Left ventricle myocardium inferior (tissue), 1 donor: Measurements from ENCODE around the gene NHS. TPM values are rescaled to one million over a fixed set of nuclear protein-coding genes. Genes with fewer than 3 reads are reported as not detected.

Experiments used
- DNase-seq: peaks from one replicate; pipeline ENCODE4 v3.0.0-alpha.2; 2020
- H3K27ac ChIP-seq: fragments of 200-600 bp; replicated peaks from 2 replicates; pipeline ENCODE4 v1.8.0; 2021
- H3K27me3 ChIP-seq: fragments of 200-600 bp; 2 replicates; pipeline ENCODE4 v1.8.0; 2021; ENCODE audit warnings: low read depth
- H3K36me3 ChIP-seq: fragments of 200-600 bp; 2 replicates; pipeline ENCODE4 v1.8.0; 2021
- H3K4me1 ChIP-seq: fragments of 200-600 bp; 2 replicates; pipeline ENCODE4 v1.8.0; 2021
- H3K4me3 ChIP-seq: fragments of 200-600 bp; 2 replicates; pipeline ENCODE4 v1.8.0; 2021; ENCODE audit warnings: mild to moderate bottlenecking, moderate library complexity
- H3K9me3 ChIP-seq: fragments of 200-600 bp; replicated peaks from 2 replicates; pipeline ENCODE4 v1.8.0; 2021
- CTCF ChIP-seq: fragments of 200-600 bp; IDR thresholded peaks from 2 replicates; pipeline ENCODE4 v1.8.0; 2021; ENCODE audit warnings: antibody characterized with exemption, mild to moderate bottlenecking, borderline replicate concordance
- intact Hi-C: fragments of 100-400 bp; cut with micrococcal nuclease; formaldehyde crosslinking; loops from one replicate; pipeline ENCODE4 v1.11.0; 2022
- total RNA-seq: library from RNA; stranded (reverse); fragmentation: NEBNext Ultra II Directional; extraction: Animal tissue kit (Norgen Biotek cat#: 25700); gene quantifications from one replicate; pipeline ENCODE4 v1.2.1, GENCODE V29; 2021
- donor health status: DM: no; HTN: yes; CAD: no; lungs with severe emphysema.

The NHS gene
- total RNA-seq, 1 donor from 2014 or later: 1.0 TPM

- no peak for TF ChIP-seq CTCF
- Histone ChIP-seq H3K27ac (no peak overlapping the region), H3K9me3 (no peaks in the 10 kb centered on the region), H3K4me1 (peaks cover 5% of the 10 kb centered on the region), H3K27me3 (no peaks in the 10 kb centered on the region), H3K4me3 (no peak overlapping the region), H3K36me3 (no peaks in the 10 kb centered on the region)
- intact Hi-C loops: no loop called here
- DNase-seq: no peak
Observed at GRCh38 chrX:17549107-17549651, 174.2 kb downstream of the NHS start.

- H3K4me1 ChIP-seq: peaks cover 5% of the 10 kb centered on the region
- no peaks in the 10 kb centered on the region for H3K27me3 ChIP-seq
- DNase-seq: no peak
- TF ChIP-seq CTCF: no peak
- H3K4me3 ChIP-seq: no peak overlapping the region
- H3K36me3 ChIP-seq: no peaks in the 10 kb centered on the region
- no peak overlapping the region for H3K27ac ChIP-seq
- no peaks in the 10 kb centered on the region for H3K9me3 ChIP-seq
- intact Hi-C loops: no loop called here
Observed at GRCh38 chrX:17550011-17550410, 175.0 kb downstream of the NHS start.

- Histone ChIP-seq H3K9me3 (no peaks in the 10 kb centered on the region), H3K4me1 (peaks cover 5% of the 10 kb centered on the region), H3K27ac (no peak overlapping the region), H3K27me3 (no peaks in the 10 kb centered on the region), H3K4me3 (no peak overlapping the region), H3K36me3 (no peaks in the 10 kb centered on the region)
- intact Hi-C loops: no loop called here
- DNase-seq: no peak
- no peak for TF ChIP-seq CTCF
Observed at GRCh38 chrX:17552044-17552650, 177.1 kb downstream of the NHS start.

- intact Hi-C loops: no loop called here
- Histone ChIP-seq H3K27ac (no peak overlapping the region), H3K36me3 (no peaks in the 10 kb centered on the region), H3K27me3 (no peaks in the 10 kb centered on the region), H3K4me1 (no peaks in the 10 kb centered on the region), H3K4me3 (no peak overlapping the region), H3K9me3 (no peaks in the 10 kb centered on the region)
- TF ChIP-seq CTCF: no peak
- DNase-seq: no peak
Observed at GRCh38 chrX:17553469-17553868, 178.5 kb downstream of the NHS start.

- no peaks in the 10 kb centered on the region for H3K9me3 ChIP-seq
- TF ChIP-seq CTCF: no peak
- H3K4me1 ChIP-seq: no peaks in the 10 kb centered on the region
- no peak overlapping the region for H3K4me3 ChIP-seq
- H3K27ac ChIP-seq: no peak overlapping the region
- DNase-seq: no peak
- no peaks in the 10 kb centered on the region for H3K36me3 ChIP-seq
- intact Hi-C loops: no loop called here
- no peaks in the 10 kb centered on the region for H3K27me3 ChIP-seq
Observed at GRCh38 chrX:17553961-17554482, 179.0 kb downstream of the NHS start.
